B cell (primary cell): Measurements from ENCODE around the gene RP9. TPM values are rescaled to one million over a fixed set of nuclear protein-coding genes. Genes with fewer than 3 reads are reported as not detected.

ENCODE experiments used
- ATAC-seq: fragments of 200-7000 bp; cut with Tn5 transposase; one replicate; pipeline ENCODE4 v1.10.0; 2021; ENCODE audit warnings: low read depth, mild to moderate bottlenecking, moderate number of reproducible peaks, moderate library complexity
- CTCF ChIA-PET: fragments of 350-600 bp; sonication (Branson Sonifier 250); formaldehyde crosslinking; loops from one replicate; lab custom pipeline; 2021; ENCODE audit warnings: antibody characterized with exemption, inconsistent platforms; lab: Charles Lee
- POLR2A ChIA-PET: fragments of 350-600 bp; sonication (Branson Sonifier 250); formaldehyde crosslinking; loops from one replicate; lab custom pipeline; 2021; ENCODE audit warnings: antibody characterized with exemption; lab: Charles Lee
- DNase-seq: peaks from one replicate; pipeline ENCODE4 v3.0.0; 2013
- H2AFZ ChIP-seq: 2 replicates; pipeline ENCODE4 v1.6.1; 2012; ENCODE audit warnings: mild to moderate bottlenecking, low read depth, low read length; ENCODE audit not compliant: insufficient read depth, poor library complexity, severe bottlenecking
- H3K27ac ChIP-seq, 2 donors: 1 replicate in 1 of 2; 2 replicates in 1 of 2; pipeline ENCODE4 v1.5.1; 2012 to 2013; ENCODE audit warnings: low read length in 2 of 2, mild to moderate bottlenecking in 2 of 2, moderate library complexity in 1 of 2
- H3K27me3 ChIP-seq, 4 experiments: fragments of 200-600 bp in 1 of 4; sonication (generic) in 1 of 4; replicated peaks in 1 of 4; 1 replicate in 2 of 4; 2 replicates in 2 of 4; pipeline versions ENCODE4 v1.6.1 to v1.7.0; 2013 to 2016; ENCODE audit warnings: low read length in 3 of 4, mild to moderate bottlenecking in 2 of 4, mixed read lengths in 1 of 4, moderate library complexity in 1 of 4; ENCODE audit not compliant: insufficient read depth in 4 of 4, control insufficient read depth in 3 of 4; ENCODE audit errors: control extremely low read depth in 1 of 4
- H3K36me3 ChIP-seq, 2 experiments: replicated peaks in 1 of 2; 1 replicate in 1 of 2; 2 replicates in 1 of 2; pipeline versions ENCODE4 v1.6.1 to v1.7.1; 2013; ENCODE audit warnings: low read length in 1 of 2; ENCODE audit not compliant: insufficient read depth in 2 of 2, control insufficient read depth in 1 of 2; ENCODE audit errors: control extremely low read depth in 1 of 2, extremely low read depth in 1 of 2
- H3K4me1 ChIP-seq, 2 donors: fragments of 200-600 bp in 1 of 2; sonication (generic) in 1 of 2; 1 replicate in 1 of 2; 2 replicates in 1 of 2; pipeline versions ENCODE4 v1.5.1 to v1.6.1; 2013 to 2017; ENCODE audit warnings: low read length in 2 of 2; ENCODE audit not compliant: control insufficient read depth in 2 of 2, insufficient read depth in 2 of 2
- H3K4me2 ChIP-seq: replicated peaks from 2 replicates; pipeline ENCODE3; 2012; ENCODE audit warnings: mild to moderate bottlenecking, low read depth, low read length; ENCODE audit not compliant: poor library complexity, severe bottlenecking
- H3K4me3 ChIP-seq, 5 experiments: fragments of 200-600 bp in 1 of 5; sonication (generic) in 1 of 5; 1 replicate in 3 of 5; 2 replicates in 2 of 5; pipeline versions ENCODE4 v1.5.1 to v1.7.0; 2011 to 2016; ENCODE audit warnings: low read length in 4 of 5, mild to moderate bottlenecking in 4 of 5, low read depth in 2 of 5, control low read depth in 1 of 5, moderate library complexity in 1 of 5; ENCODE audit not compliant: insufficient read depth in 1 of 5; ENCODE audit errors: control extremely low read depth in 1 of 5, extremely low read depth in 1 of 5
- H3K79me2 ChIP-seq: fragments of 200-600 bp; sonication (generic); one replicate; pipeline ENCODE4 v1.6.0; 2016; ENCODE audit warnings: low read length; ENCODE audit not compliant: control insufficient read depth, insufficient read depth
- H3K9ac ChIP-seq: fragments of 200-600 bp; sonication (generic); 2 replicates; pipeline ENCODE4 v1.6.1; 2017; ENCODE audit warnings: mild to moderate bottlenecking, low read length, moderate library complexity
- H3K9me3 ChIP-seq, 3 donors: one replicate each; pipeline versions ENCODE4 v1.6.1 to v1.7.1; 2013; ENCODE audit warnings: low read length in 2 of 3; ENCODE audit not compliant: control insufficient read depth in 2 of 3, insufficient read depth in 1 of 3; ENCODE audit errors: control extremely low read depth in 1 of 3
- H4K20me1 ChIP-seq: 2 replicates; pipeline ENCODE4 v1.6.0; 2012; ENCODE audit warnings: mild to moderate bottlenecking, low read length; ENCODE audit not compliant: insufficient read depth, control insufficient read depth, poor library complexity, severe bottlenecking
- H3K27ac Mint-ChIP-seq: one replicate; pipeline ENCODE4 v1.8.0; 2021; ENCODE audit warnings: mixed read lengths
- H3K27me3 Mint-ChIP-seq: one replicate; pipeline ENCODE4 v1.8.0; 2021; ENCODE audit warnings: mixed read lengths
- H3K4me1 Mint-ChIP-seq: one replicate; pipeline ENCODE4 v1.8.0; 2021; ENCODE audit warnings: mixed read lengths
- H3K4me3 Mint-ChIP-seq: one replicate; pipeline ENCODE4 v1.8.0; 2021; ENCODE audit warnings: mixed read lengths
- H3K9me3 Mint-ChIP-seq: one replicate; pipeline ENCODE4 v1.8.0; 2022; ENCODE audit warnings: mixed read lengths; ENCODE audit not compliant: insufficient read depth
- EZH2 ChIP-seq: IDR thresholded peaks from 2 replicates; pipeline ENCODE4 v1.6.1; 2012; ENCODE audit warnings: borderline replicate concordance, low read depth, mild to moderate bottlenecking, moderate library complexity, low read length; ENCODE audit not compliant: insufficient read depth, poor library complexity, severe bottlenecking
- WGBS: methylation state at CpG from one replicate; pipeline ENCODE4 v1.1.5; 2013; ENCODE audit warnings: missing lambda C conversion rate; ENCODE audit not compliant: insufficient coverage; 5-methylcytosine and 5-hydroxymethylcytosine counted together
- intact Hi-C: fragments of 100-400 bp; cut with micrococcal nuclease; formaldehyde crosslinking; loops from one replicate; pipeline ENCODE4 v1.10.0; 2022
- polyA plus RNA-seq: library from polyadenylated mRNA; depleted of rRNA; stranded (reverse); fragments of >200 nt; gene quantifications from 2 replicates; pipeline ENCODE4 v1.2.3, GENCODE V29; 2012
- total RNA-seq, 2 donors: library from RNA; stranded (reverse); fragments of 120-200 nt in 1 of 2; gene quantifications; 1 replicate in 1 of 2; 2 replicates in 1 of 2; pipeline versions ENCODE4 v1.2.3 to v1.2.4, GENCODE V29; 2013 to 2022
- TF ChIP-seq, protein P1 (sequence below): fragments of 200-600 bp; IDR thresholded peaks from one replicate; pipeline ENCODE4 v1.8.0; 2022; ENCODE audit warnings: antibody characterized with exemption, mild to moderate bottlenecking

RP9 gene
- total and polyA plus RNA-seq, 2 donors (not counting 1 experiment from before 2014, with no cell fraction given), result 23.0 to 69.4 TPM

DNA sequence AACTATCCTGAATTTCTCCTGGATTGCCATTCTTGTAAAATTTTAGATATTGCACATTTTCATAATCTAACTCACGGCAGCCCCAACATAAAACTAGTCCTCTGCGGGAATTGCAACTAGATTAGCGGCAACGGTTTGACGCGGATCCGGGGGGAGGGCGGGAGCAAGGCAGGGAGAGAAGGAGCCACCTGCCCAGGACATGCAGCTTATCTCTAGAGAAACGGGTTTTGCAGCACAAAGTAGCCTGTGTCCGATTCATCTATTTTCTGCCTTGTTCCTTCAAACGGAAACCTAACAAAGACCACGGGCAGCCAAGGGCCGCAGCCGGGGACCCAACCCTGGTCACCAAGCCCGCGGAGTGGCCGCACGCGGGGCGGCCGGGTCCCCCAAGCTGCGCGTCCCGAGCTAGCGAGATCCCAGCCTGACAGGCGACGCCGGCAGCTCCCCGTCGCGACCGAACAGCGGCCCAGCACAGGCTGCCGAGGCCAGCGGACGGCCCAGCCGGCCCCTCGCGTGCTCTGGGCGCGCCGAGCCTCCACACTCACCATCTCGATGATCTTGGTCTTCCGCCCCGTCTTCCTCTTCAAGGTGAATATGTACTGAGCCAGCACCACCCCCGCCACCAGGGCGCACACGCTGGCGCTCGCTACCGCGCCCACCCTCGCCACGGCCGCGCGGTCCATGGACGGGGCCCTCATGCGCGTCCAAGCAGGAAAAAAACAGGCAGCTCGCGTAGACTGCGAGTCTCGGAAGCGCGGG lies 47.0 kb downstream of the RP9 start, which contains the start of gene NT5C3A:
Gene NT5C3A, minus strand, starts transcription at position 754 of the 759 bp plus-strand sequence. Its CDS starts 71 bp downstream, at position 683.
- H3K27ac Mint-ChIP-seq, result peak within 1 kb of the TSS; percentile 94
- no peak for TF ChIP-seq EZH2
- TF ChIP-seq, protein P1, sequence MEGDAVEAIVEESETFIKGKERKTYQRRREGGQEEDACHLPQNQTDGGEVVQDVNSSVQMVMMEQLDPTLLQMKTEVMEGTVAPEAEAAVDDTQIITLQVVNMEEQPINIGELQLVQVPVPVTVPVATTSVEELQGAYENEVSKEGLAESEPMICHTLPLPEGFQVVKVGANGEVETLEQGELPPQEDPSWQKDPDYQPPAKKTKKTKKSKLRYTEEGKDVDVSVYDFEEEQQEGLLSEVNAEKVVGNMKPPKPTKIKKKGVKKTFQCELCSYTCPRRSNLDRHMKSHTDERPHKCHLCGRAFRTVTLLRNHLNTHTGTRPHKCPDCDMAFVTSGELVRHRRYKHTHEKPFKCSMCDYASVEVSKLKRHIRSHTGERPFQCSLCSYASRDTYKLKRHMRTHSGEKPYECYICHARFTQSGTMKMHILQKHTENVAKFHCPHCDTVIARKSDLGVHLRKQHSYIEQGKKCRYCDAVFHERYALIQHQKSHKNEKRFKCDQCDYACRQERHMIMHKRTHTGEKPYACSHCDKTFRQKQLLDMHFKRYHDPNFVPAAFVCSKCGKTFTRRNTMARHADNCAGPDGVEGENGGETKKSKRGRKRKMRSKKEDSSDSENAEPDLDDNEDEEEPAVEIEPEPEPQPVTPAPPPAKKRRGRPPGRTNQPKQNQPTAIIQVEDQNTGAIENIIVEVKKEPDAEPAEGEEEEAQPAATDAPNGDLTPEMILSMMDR, result peak; percentile 17
- ATAC-seq (no peak), DNase-seq (no peak)
- H3K4me1 ChIP-seq, result peaks cover 30 to 32% of the 10 kb centered on the region in 2 donors
- H3K27me3 Mint-ChIP-seq, result no peaks in the 10 kb centered on the region
- H3K9me3 ChIP-seq, result peaks cover 0 to 12% (median 0%) of the 10 kb centered on the region in 3 donors
- H3K9ac ChIP-seq, result peak within 1 kb of the TSS; percentile 74
- H3K4me1 Mint-ChIP-seq, result peaks cover 43% of the 10 kb centered on the region
- peaks cover 8% of the 10 kb centered on the region for H3K9me3 Mint-ChIP-seq
- peak within 1 kb of the TSS; percentile 91 for H3K4me3 Mint-ChIP-seq
- H3K27me3 ChIP-seq, result no peaks in the 10 kb centered on the region
- peak within 1 kb of the TSS; percentile 76 for H3K4me2 ChIP-seq
- peaks cover 0 to 14% of the 10 kb centered on the region in 2 experiments for H3K36me3 ChIP-seq
- peak within 1 kb of the TSS; percentile 68 to 79 for H3K27ac ChIP-seq
- intact Hi-C loops, result loop anchor here (1.0 to 2.0 kb wide), 5 partner anchors 37 to 567 kb away; partner anchors contain the start of gene AVL9
- ChIA-PET CTCF (interaction anchor here (0.7 to 4.5 kb wide), 7 partner anchors 9 to 216 kb away, joined by 3 to 38 read pairs (median 5); partner anchors contain the start of genes KBTBD2 and RP9), POLR2A (interaction anchor here (0.7 to 2.5 kb wide), 5 partner anchors 22 to 567 kb away, joined by 4 to 15 read pairs (median 12); partner anchors contain the start of genes AVL9, KBTBD2 and RP9)
- H3K79me2 ChIP-seq, result peaks cover 61% of the 10 kb centered on the region
- peak within 1 kb of the TSS; percentile 99 for H2AFZ ChIP-seq
- H4K20me1 ChIP-seq, result peaks cover 38% of the 10 kb centered on the region
- WGBS, result under 1% methylated on average over 60 of the region's 66 CpGs
- H3K4me3 ChIP-seq, result peak within 1 kb of the TSS; percentile 70 to 92 (median 78)
